Measurements from ENCODE around the gene RCSD1. TPM values are rescaled to one million over a fixed set of nuclear protein-coding genes. Genes with fewer than 3 reads are reported as not detected.
A peak's percentile ranks its signal among the peaks of the same experiment; 100 is the strongest.
"Not testable (repeated sequence)": the region's sequence is repeated elsewhere in the genome, so short reads cannot be mapped to it uniquely, and the experiment has no call there.

The RCSD1 gene, protein sequence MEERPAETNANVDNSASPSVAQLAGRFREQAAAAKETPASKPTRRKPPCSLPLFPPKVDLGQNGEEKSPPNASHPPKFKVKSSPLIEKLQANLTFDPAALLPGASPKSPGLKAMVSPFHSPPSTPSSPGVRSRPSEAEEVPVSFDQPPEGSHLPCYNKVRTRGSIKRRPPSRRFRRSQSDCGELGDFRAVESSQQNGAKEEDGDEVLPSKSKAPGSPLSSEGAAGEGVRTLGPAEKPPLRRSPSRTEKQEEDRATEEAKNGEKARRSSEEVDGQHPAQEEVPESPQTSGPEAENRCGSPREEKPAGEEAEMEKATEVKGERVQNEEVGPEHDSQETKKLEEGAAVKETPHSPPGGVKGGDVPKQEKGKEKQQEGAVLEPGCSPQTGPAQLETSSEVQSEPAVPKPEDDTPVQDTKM
- total RNA-seq (2014; rRNA removed), result 42.7 and 81.9 TPM in 2 replicates
- 28.3 TPM for polyA plus RNA-seq (2012)

DNA sequence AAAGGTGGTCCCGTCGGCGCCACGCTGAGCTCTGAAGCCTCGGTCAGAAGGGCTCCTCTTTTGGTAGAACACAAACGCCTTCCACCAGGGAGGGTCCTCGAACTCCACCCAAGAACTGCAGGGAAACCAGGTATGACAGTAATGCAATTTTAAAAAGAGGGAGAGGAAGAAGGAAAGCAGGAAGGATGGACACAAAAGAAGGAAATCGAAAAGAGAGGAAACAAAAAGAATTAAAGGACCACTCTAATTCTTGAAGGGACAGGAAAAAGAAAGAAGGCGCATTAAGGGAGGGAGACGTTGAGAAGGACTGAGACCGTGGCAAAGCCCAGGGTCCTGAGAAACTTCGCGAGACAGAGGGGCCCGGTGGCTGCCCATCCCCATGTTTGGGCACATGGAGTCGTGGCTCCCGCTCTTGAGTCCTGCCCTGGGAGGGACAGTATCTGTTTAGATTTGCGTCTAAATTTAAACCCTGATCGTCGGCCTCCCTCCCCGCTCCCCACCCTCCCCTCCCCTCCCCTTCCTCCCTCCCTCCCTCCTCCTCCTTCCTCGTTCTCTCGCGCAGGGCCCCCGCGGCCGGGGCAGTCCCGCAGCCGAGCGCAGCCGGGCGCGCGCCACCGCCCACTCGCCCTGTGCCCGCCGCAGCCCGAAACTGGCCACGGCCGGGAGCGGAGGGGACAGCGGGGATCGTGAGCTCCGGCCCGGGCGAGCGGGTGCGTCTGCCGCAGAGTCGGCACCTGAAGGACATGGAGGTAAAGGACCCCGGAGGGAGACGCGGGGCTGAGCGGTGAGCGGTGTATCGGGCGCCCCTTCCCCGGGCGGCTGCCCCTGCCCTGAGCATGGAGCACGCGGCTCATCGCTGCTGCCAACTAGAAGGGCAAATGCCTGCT is at the start of gene RCSD1:
Gene RCSD1, plus strand, starts transcription at position 552 of the 887 bp plus-strand sequence. Its CDS starts 192 bp downstream, at position 744.
- DNase-seq (ENCODE audit: low read depth), result peak; percentile 62

DNA sequence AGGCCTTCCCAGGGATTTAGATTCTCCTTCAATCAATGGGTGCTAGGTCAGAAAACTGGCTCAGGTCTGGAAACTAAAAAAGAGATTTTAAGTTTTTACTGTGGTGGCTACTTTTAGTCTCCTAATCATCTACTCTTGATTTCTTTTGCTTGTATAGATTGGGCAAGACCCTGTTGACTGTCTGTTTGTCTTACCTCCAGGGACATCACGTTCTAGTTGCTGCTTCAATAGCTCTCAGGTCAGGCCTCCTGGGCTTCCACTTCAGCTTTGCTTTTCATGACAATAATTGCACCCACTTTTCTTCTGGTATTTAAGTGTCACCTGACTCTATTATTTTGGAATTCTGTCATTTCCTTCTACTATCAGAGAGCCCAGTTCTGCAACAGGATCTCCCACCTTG is 48.0 kb upstream of the RCSD1 start:
- no peak for DNase-seq (ENCODE audit: low read depth)

DNA sequence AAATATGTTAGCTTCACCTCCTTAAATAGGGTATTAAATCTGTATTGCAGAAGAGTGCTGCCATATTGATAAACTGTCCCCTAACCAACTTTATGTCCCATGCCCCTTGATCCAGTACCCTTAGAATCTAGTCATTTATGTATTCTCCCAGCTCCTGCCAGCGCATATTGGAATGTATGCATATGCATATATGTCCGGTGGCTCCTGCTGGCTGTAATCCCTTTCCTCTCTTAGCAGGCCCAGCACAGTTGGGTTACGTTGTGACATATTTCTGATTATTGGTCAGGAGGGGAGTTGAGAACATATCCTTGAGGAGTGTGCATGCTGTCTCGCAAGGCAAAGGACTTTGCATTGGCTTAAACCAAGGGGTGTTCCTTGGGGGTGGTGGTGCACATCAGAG is 47.3 kb upstream of the RCSD1 start:
- no peak for DNase-seq (ENCODE audit: low read depth)

DNA sequence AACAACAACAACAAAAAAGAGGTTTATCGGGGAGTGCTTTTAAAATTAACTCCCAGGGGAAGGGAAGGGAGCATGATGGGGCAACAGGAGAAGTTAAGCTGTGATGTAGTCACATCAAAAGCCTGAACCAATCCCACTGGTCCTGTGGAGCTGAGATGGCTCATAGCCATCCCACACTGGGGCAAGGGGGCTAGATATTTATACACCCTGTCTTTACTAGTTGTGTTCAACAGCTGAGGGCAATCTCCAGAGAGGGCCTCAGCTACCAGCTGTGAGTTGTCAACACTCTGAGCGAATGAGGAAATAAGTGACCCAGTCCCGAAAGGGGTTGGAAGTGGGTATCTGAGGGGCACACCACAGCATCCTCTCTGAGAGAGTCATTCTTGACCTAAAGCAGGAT is 45.5 kb upstream of the RCSD1 start:
- DNase-seq (ENCODE audit: low read depth), result no peak

DNA sequence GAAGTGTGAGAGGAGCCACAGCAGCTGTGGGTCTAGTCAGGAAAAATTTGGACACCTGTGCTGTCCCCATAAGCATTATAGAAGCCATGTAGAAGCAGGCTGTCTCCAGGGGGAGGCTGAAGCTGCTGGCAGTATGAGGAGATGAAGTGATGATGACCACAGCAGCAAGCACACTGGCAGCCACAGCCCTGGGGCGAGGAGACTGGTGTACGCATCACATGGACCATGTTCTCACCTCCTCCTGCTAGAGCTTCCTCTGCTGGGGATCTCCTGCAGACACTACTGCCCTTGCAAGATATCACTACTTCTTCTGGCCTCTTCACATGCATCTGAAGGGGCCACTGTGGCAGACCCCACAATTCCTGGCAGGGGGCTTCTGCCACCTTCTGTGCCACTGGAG is 42.7 kb upstream of the RCSD1 start:
- DNase-seq (ENCODE audit: low read depth), result no peak

DNA sequence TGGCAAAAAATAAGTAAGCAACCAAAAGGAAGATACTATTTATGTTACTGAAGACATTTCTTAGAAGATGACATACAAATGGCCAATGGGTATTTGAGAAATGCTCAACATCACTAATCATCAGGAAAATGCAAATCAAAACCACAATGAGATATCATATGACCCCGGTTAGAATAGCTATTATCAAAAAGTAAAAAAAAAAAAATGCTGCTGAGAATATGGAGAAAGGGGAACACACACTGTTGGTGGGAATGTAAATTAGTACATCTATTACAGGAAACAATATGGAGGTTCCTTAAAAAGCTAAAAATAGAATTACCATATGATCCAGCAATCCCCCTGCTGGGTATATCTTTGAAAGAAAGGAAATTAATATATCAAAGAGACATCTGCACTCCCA is 42.2 kb upstream of the RCSD1 start:
- DNase-seq (ENCODE audit: low read depth), result no peak

DNA sequence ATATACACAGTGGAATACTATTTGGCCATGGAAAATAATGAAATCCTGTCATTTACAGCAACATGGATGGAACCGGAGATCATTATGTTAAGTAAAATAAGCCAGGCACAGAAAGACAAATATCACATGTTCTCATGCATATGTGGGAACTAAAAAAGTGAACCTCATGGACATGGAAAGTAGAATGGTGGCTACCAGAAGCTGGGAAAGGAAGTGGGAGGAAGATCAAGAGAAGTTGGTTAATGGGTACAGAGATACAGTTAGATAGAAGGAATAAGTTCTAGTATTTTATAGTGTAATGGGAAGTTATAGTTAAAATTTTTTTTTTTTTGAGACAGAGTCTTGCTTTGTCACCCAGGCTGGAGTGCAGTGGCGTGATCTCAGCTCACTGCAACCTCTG is 41.7 kb upstream of the RCSD1 start:
- no peak for DNase-seq (ENCODE audit: low read depth)

DNA sequence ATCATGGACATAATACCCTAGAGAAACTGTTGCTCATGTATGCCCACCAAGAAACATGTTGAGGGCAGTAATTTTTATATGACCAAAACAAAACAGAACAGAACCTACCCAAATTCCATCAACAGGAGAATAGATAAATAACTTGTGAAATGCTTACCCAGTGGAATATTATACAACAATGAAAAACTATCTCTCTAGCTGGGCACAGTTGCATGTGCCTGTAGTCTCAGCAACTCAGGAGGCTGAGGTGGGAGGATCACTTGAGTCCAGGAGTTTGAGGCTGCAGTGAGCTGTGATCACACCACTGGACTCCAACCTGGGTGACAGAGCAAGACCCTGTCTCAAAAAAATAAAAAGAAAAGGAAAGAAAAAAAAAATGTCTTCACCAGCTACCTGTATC is 37.6 kb upstream of the RCSD1 start:
- no peak for DNase-seq (ENCODE audit: low read depth)

DNA sequence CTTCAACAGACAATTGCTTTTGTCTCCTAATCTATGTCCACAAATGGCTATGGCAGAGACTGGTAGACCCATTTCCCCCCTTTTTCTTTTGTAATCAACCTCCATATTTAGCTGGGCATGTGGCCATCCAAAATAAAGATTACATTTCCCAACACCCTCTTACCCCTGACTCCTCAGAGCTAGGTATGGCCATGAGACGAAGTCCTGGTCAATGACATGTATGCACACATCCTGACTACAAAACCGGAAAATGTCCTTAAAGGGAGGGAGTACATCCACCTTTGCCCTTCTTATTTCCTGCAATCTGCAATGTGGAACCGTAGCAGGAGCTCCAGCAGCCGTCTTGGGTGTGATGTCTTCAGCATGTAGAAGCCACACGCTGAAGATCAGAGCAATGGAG is 36.2 kb upstream of the RCSD1 start:
- DNase-seq (ENCODE audit: low read depth), result no peak

DNA sequence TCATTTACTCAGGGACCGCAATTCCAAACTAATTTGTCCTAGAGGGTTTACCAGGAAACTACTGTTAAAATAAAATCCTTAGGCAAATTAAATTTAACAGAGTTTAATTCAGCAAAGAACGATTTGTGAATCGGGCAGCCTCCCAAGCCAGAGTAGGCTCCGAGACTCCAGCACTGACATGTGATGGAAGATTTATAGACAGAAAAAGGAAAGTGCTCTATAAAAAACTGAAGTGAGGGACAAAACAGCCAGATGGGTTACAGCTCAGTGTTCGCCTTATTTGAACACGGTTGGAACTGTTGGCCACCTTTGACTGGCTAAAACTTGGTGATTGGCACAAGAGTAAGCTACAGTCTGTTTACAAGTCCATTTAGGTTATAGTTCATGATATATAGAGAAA is 35.2 kb upstream of the RCSD1 start:
- no peak for DNase-seq (ENCODE audit: low read depth)

DNA sequence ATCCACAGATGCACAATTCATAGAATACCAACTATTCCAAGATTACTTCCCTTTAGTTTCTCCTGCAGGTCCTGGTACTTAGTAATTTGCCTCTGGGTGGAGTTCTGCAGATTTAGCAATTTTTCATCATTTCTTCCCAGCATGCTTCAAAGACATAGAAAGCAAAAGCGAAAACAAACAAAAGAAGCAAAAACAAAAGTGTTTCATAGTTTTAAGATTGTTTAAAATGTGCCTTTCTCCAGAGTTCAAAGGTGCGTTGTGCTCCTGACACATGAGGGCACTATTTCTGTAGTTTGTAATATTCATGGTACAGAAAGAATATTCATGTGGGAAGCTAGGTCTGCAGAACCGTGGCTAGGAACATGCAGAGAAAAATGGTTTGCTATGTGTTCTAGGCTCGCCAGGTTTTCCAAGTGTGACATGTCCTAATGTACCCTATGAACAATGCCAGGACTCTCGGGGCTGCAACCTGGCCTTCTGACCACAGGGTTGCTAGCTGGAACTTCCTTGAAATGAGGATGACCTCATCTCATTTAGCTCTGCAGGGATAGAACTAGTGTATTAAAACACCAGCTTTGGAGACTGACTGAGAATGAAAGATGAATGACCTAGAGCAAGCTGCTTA is 30.0 kb upstream of the RCSD1 start:
- DNase-seq (ENCODE audit: low read depth), result peak; percentile 86

DNA sequence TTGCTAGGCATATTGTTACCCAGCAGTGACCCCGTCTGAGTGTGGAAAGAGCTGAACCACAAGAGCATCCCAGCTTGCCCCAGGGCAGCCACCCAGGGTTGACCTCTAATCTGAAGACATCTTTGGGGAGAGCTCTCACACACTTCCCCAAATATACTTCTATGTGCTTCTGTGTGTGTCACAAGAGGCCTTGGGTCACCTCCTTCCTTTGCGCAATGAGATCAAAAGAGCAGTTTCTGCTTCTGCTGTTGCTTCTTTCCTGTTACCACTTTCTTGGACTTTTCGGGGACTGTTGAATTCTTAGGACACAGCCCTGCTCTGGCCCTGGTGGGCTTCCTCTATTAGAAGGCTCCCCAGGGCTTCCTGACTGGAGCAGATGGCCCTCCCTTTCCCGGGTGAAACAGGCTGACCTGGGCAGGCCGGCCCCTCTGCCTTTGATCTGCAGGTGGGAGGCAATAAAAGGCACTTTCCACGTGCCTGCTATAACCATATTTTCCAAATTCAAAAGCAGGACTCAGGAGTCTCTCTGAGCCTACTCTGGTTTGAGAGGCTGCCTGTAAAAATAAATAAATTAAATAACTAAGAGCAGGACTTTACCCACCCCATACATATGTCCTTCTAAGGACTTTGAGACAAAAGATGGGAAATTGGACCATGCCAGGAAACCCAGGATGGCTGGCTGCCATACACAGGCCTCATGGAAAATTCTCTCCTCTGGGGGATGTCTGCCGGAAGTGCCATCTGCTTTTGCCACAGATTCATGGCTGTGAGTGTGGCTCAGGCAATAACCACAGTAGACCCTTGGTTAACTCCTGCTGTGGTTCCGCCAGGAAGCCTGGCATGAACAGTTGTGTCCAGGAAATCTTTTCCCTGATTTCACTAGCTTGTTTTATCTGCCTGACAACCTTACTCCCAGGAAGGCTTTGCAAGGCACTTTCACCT is 28.3 kb upstream of the RCSD1 start:
- DNase-seq (ENCODE audit: low read depth), result peak; percentile 75

DNA sequence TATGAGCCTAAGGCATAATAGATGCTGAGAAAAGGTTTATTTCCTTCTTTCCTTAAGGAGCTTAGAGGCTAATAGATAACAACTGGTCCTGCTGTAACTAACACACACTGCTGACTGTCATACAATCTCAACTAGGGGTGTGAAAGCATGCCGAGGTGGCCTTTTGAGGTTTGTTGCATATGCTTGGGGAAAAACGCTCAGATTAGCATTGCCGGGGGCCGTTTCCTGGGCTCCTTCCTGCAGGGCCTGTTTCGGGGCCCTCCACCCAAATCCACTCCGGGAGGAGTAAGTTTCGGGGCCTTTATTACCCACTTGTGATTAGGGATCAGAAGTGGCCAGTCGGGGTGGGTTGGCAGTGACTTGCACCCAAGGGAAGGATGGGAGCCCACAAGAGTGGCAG is 27.2 kb upstream of the RCSD1 start:
- no peak for DNase-seq (ENCODE audit: low read depth)

DNA sequence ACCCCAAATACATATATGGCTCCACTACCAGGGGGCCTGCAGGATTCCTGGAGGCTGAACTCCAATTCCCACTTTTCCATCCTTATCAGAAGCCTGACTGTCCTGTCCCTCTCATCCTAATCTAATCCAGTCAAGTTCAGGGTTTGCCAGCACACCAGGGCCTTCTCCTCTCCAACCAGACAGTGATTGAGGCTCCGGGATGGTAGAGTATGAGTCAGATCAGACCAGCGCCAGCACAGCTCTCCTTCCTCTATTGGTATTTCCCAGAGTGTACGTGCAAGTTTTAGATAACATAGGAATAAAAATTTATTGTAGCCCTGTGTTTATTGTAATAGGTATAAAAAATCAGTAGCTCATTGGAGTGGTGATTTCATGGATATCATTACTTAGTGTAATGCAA is 24.5 kb upstream of the RCSD1 start:
- DNase-seq (ENCODE audit: low read depth), result no peak

DNA sequence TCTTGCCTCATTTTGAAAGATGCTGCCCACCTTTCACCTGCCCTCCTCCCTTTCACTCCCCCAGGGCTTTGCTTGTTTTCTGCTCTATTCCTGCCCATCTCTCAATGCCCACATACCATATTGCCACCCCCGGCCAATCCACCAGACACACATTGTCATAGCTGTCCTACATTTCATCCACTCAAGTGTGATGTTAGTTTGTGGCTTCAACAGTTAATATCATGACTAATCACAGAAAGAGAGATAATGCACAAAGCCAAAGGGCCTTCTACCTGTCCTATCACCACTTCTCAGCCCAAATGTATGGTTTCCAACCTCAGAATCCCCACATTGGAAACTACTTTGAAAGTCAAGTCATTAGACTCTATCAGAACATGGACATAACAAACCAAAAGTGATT is 18.0 kb upstream of the RCSD1 start:
- DNase-seq (ENCODE audit: low read depth), result no peak

DNA sequence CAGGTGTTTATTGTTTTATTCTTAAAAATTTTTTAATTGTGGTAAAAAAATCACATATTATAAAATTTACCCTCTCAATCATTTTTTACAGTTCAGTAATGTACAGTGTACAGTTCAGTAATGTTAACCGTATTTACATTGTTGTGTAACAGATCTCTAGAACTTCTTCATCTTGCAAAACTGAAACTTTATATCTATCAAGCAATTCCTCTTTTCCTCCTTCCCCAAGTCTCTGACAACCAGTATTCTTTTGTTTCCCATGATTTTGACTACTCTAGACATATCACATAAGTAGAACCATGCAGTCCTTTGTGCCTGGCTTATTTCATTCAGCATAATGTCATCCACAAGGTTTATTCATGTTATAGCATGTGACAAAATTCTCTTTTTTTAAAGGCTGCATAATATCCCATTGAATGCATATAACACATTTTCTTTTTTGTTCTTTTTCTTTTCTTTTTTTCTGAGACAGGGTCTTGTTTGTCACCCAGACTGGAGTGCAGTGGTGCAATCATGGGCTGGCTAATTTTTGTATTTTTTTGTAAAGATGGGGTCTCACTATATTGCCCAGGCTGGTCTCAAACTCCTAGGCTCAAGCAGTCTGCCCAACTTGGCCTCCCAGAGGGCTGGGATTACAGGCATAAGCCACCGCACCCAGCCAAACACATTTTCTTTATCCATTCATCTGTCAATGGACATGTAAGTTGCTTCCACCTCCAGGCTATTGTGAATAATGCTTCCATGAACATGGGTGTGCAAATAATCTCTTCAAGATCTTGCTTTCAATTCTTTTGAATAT is 17.2 kb upstream of the RCSD1 start:
- no peak for DNase-seq (ENCODE audit: low read depth)

DNA sequence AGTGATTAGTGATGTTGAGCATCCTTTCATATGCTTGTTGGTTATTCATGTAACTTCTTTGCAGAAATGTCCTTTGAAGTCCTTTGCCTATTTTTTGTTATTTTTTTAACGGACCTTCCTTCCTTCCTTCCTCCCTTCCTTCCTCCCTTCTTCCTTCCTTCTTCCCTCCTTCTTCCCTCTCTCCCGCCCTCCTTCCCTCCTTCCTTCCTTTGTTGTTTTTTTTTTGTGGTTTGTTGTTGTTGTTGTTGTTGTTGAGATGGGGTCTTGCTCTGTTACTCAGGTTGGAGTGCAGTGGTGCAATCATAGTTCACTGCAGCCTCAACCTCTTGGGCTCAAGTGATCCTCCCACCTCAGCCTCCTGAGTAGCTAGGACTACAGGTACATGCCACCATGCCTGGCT is 16.0 kb upstream of the RCSD1 start:
- DNase-seq (ENCODE audit: low read depth), result not testable (repeated sequence)

DNA sequence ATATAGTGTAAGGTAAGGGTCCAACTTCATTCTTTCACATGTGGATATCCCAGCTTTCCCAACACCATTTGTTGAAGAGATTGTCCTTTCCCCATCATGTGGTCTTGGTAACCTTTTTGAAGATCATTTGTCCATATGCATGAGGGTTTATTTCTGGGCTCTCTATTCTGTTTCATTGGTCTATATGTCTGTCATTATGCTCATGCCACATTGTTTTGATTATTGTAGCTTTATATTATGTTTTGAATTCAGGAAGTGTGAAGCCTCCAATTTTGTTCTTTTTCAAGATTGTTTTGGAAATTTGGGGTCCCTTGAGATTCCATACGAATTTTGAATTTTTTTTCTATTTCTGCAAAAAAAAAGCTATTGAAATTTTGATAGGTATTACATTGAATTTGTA is 15.2 kb upstream of the RCSD1 start:
- DNase-seq (ENCODE audit: low read depth), result no peak

DNA sequence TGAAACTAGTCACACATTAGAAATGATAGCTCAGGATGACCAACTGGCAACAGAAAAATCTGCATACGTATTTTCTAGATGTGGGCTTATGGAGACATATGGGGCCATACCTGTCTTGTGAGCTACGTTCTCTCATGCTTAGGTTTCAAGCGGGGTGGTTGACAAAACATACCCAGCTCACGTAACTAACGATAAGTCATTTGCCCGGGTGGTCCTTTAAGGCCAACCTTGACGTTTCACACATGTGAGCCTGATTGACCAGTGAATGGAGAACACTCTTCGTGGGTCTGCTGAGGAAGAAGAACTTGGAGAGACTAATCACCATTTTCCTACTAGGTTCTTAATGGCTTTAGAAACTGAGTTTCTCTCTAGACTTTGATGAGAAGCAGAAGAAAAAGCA is 13.5 kb upstream of the RCSD1 start:
- DNase-seq (ENCODE audit: low read depth), result no peak

Data from LHCN-M2 (cell line).